Measurements from ENCODE around the gene SUGP2.

The SUGP2 gene

GRCh38 chr19:19033426-19034203, at the start of gene SUGP2, which contains the start of gene ARMC6:
Gene SUGP2, minus strand, starts transcription at chr19:19033517. Its CDS starts 2,446 bp downstream, at chr19:19031071.
Gene ARMC6, plus strand, starts transcription at chr19:19033603. Its CDS starts 607 bp downstream, at chr19:19034210.
- peak; percentile 93 for DNase-seq (ENCODE audit: low read depth)

GRCh38 chr19:19081642-19082151, 48.4 kb upstream of the SUGP2 start:
- DNase-seq (ENCODE audit: low read depth): no peak

GRCh38 chr19:19079571-19079970, 46.3 kb upstream of the SUGP2 start:
- DNase-seq (ENCODE audit: low read depth): no peak

- no peak for DNase-seq (ENCODE audit: low read depth)
These were observed 45.5 kb upstream of the SUGP2 start for GRCh38 chr19:19078801-19079200.

- DNase-seq (ENCODE audit: low read depth): no peak
These were observed 43.8 kb upstream of the SUGP2 start for GRCh38 chr19:19077103-19077502.

- DNase-seq (ENCODE audit: low read depth): no peak
These were observed 43.2 kb upstream of the SUGP2 start for GRCh38 chr19:19076476-19076875.

- no peak for DNase-seq (ENCODE audit: low read depth)
These were observed 41.8 kb upstream of the SUGP2 start for GRCh38 chr19:19075126-19075525.

GRCh38 chr19:19074196-19074882, 41.0 kb upstream of the SUGP2 start:
- DNase-seq (ENCODE audit: low read depth): no peak

- DNase-seq (ENCODE audit: low read depth): no peak
These were observed 38.6 kb upstream of the SUGP2 start for GRCh38 chr19:19071897-19072296.

- no peak for DNase-seq (ENCODE audit: low read depth)
These were observed 35.6 kb upstream of the SUGP2 start for GRCh38 chr19:19068659-19069654.

GRCh38 chr19:19067276-19068072, 34.2 kb upstream of the SUGP2 start:
- no peak for DNase-seq (ENCODE audit: low read depth)

GRCh38 chr19:19064811-19065745, 31.8 kb upstream of the SUGP2 start:
- peak; percentile 18 for DNase-seq (ENCODE audit: low read depth)

- DNase-seq (ENCODE audit: low read depth): no peak
These were observed 30.9 kb upstream of the SUGP2 start for GRCh38 chr19:19064098-19064722.

- DNase-seq (ENCODE audit: low read depth): peak; percentile 97
These were observed 30.1 kb upstream of the SUGP2 start, which contains the start of gene SLC25A42 for GRCh38 chr19:19063183-19064097. Gene SLC25A42, plus strand, starts transcription at chr19:19063994. Its CDS starts 32,131 bp downstream, at chr19:19096125.

- DNase-seq (ENCODE audit: low read depth): peak; percentile 21
These were observed 29.3 kb upstream of the SUGP2 start for GRCh38 chr19:19062454-19063182.

- no peak for DNase-seq (ENCODE audit: low read depth)
These were observed 28.2 kb upstream of the SUGP2 start for GRCh38 chr19:19061506-19061905.

- DNase-seq (ENCODE audit: low read depth): no peak
These were observed 26.7 kb upstream of the SUGP2 start for GRCh38 chr19:19059837-19060611.
